Measurements from ENCODE around the gene MYPOP. TPM values are rescaled to one million over a fixed set of nuclear protein-coding genes. Genes with fewer than 3 reads are reported as not detected.

The MYPOP gene
- total RNA-seq, 1 donor from 2014 or later: 1.2 TPM

DNA sequence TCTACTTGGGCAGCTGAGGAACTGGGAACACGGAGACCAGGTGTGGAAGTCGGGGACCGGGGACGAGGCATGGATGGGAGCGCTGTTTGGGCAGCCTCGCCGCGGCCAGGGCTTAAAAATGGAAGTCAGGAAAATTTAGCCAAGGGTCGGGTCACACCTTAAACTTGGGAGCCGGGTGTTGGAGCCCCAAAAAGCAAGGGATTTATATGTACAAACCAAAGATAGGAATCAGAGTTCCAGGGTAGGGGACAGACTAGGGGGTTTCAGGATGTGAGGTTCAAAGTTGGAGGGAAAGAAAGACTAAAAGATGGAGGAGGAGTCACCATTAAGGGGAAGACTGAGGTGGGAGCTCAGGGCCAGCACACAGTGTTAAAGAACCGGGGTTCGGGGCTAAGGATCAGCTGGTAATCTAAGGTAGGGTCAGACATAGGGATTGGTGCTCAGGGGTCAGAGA lies 37.8 kb downstream of the MYPOP start:
- no peak for DNase-seq (ENCODE audit: low read depth in 2 of 2)

DNA sequence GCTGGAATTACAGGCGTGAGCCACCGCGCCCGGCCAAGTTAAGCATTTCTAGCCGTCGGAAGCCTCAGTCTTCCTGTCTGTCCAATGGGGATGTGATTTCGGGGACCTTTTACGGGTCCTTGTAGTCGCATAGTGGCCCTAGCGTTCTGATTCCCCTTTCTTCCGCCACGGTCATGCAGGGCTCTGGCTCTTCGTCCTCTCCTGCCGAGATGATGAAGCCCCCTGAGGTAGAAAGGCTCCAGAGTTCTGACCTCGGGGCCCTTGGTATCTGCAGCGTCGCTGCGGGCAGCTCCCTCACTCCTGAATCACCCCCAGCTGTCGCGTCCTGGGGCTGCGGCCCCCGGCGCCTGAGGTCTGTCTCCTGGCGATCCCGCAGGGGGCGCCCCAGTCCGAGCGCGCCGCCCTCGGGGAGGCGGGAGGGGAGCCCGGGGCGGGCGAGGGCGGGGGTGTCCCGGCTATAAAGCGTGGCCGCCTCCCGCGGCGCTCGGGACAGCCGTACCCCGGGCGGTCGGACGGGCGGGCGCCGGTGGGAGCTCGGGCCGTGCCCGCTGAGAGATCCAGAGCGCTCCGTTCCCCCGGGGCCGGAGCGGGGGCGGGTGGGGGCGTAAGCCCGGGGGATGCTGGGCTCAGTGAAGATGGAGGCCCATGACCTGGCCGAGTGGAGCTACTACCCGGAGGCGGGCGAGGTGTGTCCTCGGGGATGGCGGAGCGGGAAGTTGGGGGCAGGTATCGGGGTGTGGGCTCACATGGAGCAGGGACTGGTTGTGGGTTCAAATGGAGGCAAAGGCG lies 38.4 kb downstream of the MYPOP start, which contains the start of gene FOXA3:
TSS of gene FOXA3 (plus strand) at position 487 of the 789 bp plus-strand sequence. CDS start at position 618, 131 bp downstream.
- DNase-seq (ENCODE audit: low read depth in 2 of 2): peak; percentile 43 to 57

DNA sequence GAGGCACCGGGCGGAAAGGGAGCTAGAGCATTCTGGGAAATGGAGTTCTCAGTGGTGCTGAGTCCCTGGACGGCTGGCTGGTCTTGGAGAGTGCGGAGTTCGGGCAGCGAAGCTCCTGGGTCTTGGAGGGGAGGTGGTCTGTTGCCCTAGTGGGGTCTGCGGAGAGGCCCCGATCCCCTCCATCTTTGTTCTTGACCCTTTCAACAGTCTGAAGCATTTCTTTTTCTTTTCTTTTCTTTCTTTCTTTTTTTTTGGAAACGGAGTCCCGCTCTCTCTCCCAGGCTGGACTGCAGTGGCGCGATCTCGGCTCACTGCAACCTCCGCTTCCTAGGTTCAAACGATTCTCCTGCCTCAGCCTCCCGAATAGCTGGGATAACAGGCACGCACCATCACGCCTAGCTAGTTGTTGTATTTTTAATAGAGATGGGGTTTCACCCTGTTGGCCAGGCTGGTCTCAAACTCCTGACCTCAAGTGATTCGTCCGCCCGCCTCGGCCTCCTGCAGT lies 39.0 kb downstream of the MYPOP start:
- no peak for DNase-seq (ENCODE audit: low read depth in 2 of 2)

DNA sequence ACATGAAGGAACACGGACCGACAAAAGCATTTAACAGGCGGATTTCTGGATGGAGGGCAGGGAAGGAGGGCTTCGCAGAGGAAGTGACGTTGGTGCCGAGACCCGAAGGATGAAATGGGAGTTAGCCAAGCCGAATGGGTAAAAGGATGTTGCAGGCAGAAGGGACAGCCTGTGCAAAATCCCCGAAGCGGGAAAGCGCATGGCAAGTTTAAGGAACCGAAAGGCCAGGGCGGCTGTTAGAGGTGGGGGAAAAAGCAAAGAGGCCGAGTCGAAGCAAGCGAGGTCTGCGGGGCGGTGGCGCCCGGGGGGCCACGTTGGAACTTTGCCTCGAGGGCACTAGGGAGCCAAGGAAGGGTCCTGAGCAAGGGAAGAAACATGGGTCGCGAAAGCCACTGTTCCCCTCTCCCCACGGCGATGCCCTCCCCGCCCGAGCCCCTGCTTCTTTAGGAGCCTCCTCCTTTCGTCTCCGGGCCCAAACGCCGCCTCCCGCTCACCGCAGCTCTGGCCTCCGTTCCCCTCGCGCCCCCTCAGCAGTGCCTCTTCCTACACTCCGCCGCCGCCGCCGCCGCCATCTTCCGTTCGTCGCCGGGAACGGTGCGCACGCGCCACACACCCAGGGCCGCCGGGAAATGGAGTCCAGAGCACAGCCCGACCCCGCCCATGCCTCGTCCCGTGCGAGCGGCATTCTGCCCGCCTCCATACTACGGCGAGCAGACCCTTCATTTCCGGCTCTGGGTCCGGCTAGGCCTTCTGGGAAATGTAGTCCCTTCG lies 39.7 kb downstream of the MYPOP start, which contains the start of gene SYMPK:
TSS of gene SYMPK (minus strand) at position 584 of the 771 bp plus-strand sequence. CDS start 8,652 bp downstream, outside the sequence.
- DNase-seq (ENCODE audit: low read depth in 2 of 2): peak; percentile 98 to 99

DNA sequence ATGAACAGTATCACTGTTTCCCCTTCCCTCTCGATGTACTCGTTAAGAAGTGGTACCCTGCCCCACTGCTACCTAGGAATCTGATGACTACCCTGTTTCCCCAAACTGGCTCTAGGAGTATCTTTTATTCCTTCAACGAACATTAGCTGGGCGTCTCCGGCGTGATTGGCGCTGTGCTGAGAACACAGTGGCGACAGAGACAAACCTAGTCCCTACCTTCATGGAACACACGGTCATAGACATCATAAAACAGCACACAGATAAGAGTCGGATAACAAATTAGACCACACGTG lies 40.2 kb downstream of the MYPOP start:
- DNase-seq (ENCODE audit: low read depth in 2 of 2): no peak

DNA sequence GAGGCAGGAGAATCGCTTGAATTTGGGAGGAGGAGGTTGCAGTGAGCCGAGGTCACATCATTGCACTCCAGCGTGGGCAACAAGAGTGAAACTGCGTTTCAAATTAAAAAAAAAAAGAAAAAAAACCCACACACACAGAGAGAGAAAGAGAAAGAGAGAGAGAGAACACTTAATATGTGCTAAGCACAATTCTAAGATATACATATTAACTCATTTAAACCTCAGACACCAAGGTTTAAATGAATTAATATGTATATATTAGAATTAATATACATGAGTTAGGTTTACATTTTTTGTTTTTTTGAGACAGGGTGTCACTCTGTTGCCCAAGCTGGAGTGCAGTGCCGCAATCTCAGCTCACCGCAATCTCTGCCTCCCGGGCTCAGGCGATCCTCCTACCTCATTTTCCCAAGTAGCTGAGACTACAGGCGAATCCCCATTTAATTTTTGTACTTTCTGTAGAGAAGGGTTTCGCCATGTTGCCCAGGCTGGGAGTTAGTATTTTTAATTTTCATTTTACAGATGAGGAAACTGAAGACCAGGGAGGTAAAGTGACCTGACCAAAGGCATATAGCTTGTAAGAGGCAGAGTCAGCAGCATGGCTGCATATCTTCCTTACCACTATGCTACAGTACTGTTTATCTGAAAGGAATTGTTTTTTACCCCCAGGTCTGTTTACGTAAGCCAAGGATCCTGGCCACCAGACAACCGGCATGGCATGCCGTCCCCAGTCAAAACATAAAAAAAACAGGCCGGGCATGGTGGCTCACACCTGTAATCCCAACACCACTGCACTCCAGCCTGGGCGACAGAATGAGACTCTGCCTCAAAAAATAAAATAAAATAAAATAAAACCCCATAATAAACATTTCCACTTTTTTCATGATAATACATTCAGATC lies 41.8 kb downstream of the MYPOP start:
- no peak for DNase-seq (ENCODE audit: low read depth in 2 of 2)

DNA sequence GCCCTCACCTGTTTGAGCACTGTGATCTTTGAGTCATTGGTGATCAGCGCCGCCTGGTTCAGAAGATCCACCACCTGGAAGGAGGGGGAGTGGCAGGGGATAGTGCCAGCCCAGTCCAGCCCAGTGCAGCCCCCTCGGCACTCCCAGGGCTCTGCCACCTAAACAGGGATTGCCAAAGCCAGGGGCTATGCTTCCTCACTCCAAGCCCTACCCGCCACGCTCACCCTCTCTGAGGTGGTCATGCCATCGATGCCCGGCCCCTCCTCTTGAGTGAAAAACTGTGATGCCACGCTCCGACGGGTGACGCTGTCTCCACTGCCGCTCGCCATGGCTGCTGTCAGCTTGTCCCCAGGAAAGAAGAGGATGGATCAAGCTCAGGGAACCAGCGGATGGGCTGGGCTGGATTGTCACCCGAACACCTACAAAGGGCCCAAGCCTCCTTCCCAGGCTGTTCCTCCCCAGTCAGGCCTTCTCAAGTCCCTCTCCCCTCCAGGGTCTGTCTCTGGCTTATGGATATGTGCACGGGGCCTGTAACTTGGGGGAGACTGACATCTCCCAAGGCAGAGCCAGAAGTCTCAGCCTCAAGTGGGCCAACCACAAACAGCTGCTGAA lies 48.1 kb downstream of the MYPOP start:
- no peak for DNase-seq (ENCODE audit: low read depth in 2 of 2)

DNA sequence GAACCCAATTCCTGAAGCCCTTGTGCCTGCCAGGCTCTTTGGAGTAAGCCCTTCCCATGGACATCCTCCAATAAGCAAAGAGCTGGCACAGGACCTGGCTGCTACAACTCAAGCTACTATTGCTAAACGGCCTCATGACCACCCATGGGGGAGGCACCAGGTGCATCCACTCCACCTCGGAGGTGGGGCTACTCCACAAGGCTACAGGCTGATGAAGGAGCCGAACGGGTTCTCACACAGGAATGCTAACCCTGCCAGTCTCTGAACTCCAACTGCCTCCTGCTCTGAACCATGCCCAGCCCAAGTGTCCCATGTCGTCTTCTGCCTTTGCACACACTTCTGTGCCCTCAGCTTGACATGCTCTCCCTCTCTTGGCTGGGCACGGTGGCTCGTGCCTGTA lies 49.4 kb downstream of the MYPOP start:
- no peak for DNase-seq (ENCODE audit: low read depth in 2 of 2)

DNA sequence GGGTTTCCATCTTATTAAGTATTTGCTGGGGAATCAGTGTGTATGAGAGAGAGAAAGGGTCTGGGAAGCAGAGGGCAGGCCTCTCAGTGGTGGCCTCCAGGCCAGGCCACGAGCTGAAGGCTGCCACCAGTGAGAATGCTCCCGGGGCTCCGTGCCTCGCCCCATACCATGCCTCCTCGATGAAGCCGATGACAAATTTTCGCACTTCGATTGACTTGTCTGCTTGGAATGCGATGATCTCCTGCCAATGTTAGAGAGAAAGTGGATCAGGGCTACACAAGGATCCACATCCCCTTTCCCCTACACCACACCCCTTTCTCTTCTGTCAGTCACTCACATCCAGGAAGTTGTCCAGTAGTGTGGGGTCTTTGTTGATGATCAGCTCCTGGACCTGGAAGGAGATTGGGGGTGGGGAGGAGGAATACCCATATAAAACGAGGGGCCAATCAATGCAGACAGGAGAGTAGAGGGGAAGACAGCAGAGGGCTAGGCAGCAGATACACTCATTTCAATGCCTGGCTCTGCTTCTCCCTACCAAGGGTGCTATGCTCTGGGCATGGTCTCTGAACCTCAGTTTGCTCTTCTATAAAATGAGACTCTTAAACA lies 50.2 kb downstream of the MYPOP start:
- no peak for DNase-seq (ENCODE audit: low read depth in 2 of 2)

DNA sequence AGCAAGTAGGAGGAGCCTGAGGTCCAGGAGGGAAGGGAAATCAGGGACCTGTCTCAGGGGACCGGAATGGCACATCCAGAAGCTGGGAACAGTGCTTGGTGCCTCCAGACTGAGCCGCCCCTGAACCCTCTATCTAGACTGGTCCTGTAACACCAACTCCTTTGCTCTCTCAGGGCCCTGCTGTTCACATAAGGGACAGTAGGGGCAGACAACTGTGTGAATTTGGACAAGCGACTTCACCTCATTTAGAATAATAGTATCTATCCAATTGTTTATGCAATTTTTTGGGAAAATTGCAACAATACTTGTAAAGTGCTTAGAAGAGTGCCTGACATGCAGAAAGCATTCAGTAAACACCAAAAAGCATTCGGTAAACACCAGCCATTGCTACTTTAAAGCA lies 53.5 kb downstream of the MYPOP start:
- DNase-seq (ENCODE audit: low read depth in 2 of 2): peak in 1 of 2 donors; percentile 11

DNA sequence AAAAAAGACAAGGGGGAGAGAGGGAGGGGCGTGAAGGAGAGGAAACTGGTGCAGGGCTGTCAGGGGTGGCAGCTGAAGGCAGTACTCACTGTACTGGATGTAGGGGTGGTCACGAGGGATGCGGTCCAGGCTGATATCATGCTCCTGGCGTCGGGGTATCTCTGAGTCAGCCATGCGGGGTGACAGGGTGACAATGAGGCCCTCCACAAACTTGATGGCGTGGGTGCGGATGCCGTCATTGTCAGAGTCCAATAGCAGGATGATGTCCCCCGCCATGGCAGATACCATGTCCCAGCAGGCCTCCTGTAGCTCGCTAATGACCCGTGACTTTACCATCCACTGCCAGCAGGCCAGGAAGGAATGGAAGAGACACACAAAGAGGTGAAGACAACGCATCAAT lies 54.8 kb downstream of the MYPOP start:
- DNase-seq (ENCODE audit: low read depth in 2 of 2): no peak

DNA sequence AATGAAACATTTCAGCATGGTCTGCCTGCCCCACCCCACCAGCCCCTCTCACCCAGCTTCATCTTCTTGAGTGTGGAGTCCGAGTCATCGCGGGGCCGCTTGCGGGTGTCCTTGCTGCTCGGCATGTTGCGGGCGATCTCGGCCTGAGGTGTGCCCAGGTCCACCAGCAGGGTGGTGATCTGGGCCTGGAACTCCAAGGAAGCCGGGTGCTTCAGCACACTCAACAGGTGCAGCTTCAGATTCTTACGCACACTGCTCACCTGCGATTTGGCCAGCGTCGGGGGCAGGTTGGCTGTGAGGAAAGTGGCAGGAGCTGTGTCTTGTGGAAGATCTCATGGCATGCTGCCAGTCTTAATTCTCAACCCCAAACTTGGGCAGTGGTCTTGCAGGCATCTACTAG lies 60.2 kb downstream of the MYPOP start:
- no peak for DNase-seq (ENCODE audit: low read depth in 2 of 2)

Other genes starting within 250 kb of the MYPOP start
- under 0.01 TPM in 2 replicates for gene GIPR, start 234.4 kb downstream of the MYPOP start, total RNA-seq
- 331 and 391 TPM in 2 replicates for gene SNRPD2, start 210.7 kb downstream of the MYPOP start, total RNA-seq
- 5.9 and 7.7 TPM in 2 replicates for gene QPCTL, start 209.9 kb downstream of the MYPOP start, total RNA-seq
- gene FBXO46, start 171.7 kb downstream of the MYPOP start, total RNA-seq: 3.5 and 4.4 TPM in 2 replicates
- gene MEIOSIN, start 169.2 kb downstream of the MYPOP start, total RNA-seq: not detected in 2 replicates
- gene SIX5, start 133.4 kb downstream of the MYPOP start, total RNA-seq: 3.3 and 5.0 TPM in 2 replicates
- gene DMPK, start 120.1 kb downstream of the MYPOP start, total RNA-seq: 4.4 and 7.7 TPM in 2 replicates
- gene DMWD, start 109.8 kb downstream of the MYPOP start, total RNA-seq: 11.6 and 19.4 TPM in 2 replicates
- under 0.01 TPM in 2 replicates for gene RSPH6A, start 87.3 kb downstream of the MYPOP start, total RNA-seq
- 18.1 and 21.4 TPM in 2 replicates for gene SYMPK, start 39.5 kb downstream of the MYPOP start, total RNA-seq
- gene FOXA3, start 38.3 kb downstream of the MYPOP start, total RNA-seq: under 0.01 TPM in 2 replicates
- 13.1 and 20.0 TPM in 2 replicates for gene IRF2BP1, start 16.5 kb downstream of the MYPOP start, total RNA-seq
- gene NANOS2, start 12.2 kb upstream of the MYPOP start, total RNA-seq: not detected in 2 replicates
- gene NOVA2, start 71.3 kb upstream of the MYPOP start, total RNA-seq: 3.7 and 6.2 TPM in 2 replicates
- 3.3 and 6.0 TPM in 2 replicates for gene CCDC61, start 92.9 kb upstream of the MYPOP start, total RNA-seq
- not detected in 2 replicates for gene PGLYRP1, start 120.4 kb upstream of the MYPOP start, total RNA-seq
- not detected in 2 replicates for gene IGFL4, start 138.4 kb upstream of the MYPOP start, total RNA-seq
- not detected in 2 replicates for gene IGFL3, start 222.1 kb upstream of the MYPOP start, total RNA-seq
- gene IGFL2, start 245.6 kb upstream of the MYPOP start, total RNA-seq: not detected in 2 replicates